ENCODE data around the gene FGD3.
A peak's percentile ranks its signal among the peaks of the same experiment; 100 is the strongest.
"Not testable (repeated sequence)": the region's sequence is repeated elsewhere in the genome, so short reads cannot be mapped to it uniquely, and the experiment has no call there.

The FGD3 gene

GRCh38 chr9:92988215-92988768 is 41.0 kb downstream of the FGD3 start:
- Histone ChIP-seq H3K9ac (ENCODE audit: low read length) (no peak overlapping the region), H3K4me3 (ENCODE audit: low read length) (no peak overlapping the region), H3K36me3 (ENCODE audit: control insufficient read depth, insufficient read depth, low read length) (no peaks in the 10 kb centered on the region), H3K4me1 (ENCODE audit: control insufficient read depth, insufficient read depth, low read length) (no peaks in the 10 kb centered on the region), H3K27me3 (ENCODE audit: control insufficient read depth, insufficient read depth, low read length) (no peaks in the 10 kb centered on the region), H3K27ac (ENCODE audit: low read depth, low read length) (no peak overlapping the region)

GRCh38 chr9:92989561-92989960 is 42.2 kb downstream of the FGD3 start:
- Histone ChIP-seq H3K27me3 (ENCODE audit: control insufficient read depth, insufficient read depth, low read length) (no peaks in the 10 kb centered on the region), H3K36me3 (ENCODE audit: control insufficient read depth, insufficient read depth, low read length) (no peaks in the 10 kb centered on the region), H3K27ac (ENCODE audit: low read depth, low read length) (no peak overlapping the region), H3K4me3 (ENCODE audit: low read length) (no peak overlapping the region), H3K9ac (ENCODE audit: low read length) (no peak overlapping the region), H3K4me1 (ENCODE audit: control insufficient read depth, insufficient read depth, low read length) (no peaks in the 10 kb centered on the region)

- H3K4me1 ChIP-seq (ENCODE audit: control insufficient read depth, insufficient read depth, low read length), result no peaks in the 10 kb centered on the region
- no peak overlapping the region for H3K4me3 ChIP-seq (ENCODE audit: low read length)
- no peaks in the 10 kb centered on the region for H3K36me3 ChIP-seq (ENCODE audit: control insufficient read depth, insufficient read depth, low read length)
- no peaks in the 10 kb centered on the region for H3K27me3 ChIP-seq (ENCODE audit: control insufficient read depth, insufficient read depth, low read length)
- H3K27ac ChIP-seq (ENCODE audit: low read depth, low read length), result no peak overlapping the region
- no peak overlapping the region for H3K9ac ChIP-seq (ENCODE audit: low read length)
Measured at GRCh38 chr9:92990461-92990860, 43.1 kb downstream of the FGD3 start.

- Histone ChIP-seq H3K9ac (ENCODE audit: low read length) (no peak overlapping the region), H3K27me3 (ENCODE audit: control insufficient read depth, insufficient read depth, low read length) (no peaks in the 10 kb centered on the region), H3K36me3 (ENCODE audit: control insufficient read depth, insufficient read depth, low read length) (no peaks in the 10 kb centered on the region), H3K27ac (ENCODE audit: low read depth, low read length) (no peak overlapping the region), H3K4me3 (ENCODE audit: low read length) (no peak overlapping the region), H3K4me1 (ENCODE audit: control insufficient read depth, insufficient read depth, low read length) (no peaks in the 10 kb centered on the region)
Measured at GRCh38 chr9:92992549-92992948, 45.2 kb downstream of the FGD3 start.

- H3K27ac ChIP-seq (ENCODE audit: low read depth, low read length); H3K4me1 ChIP-seq (ENCODE audit: control insufficient read depth, insufficient read depth, low read length); H3K4me3 ChIP-seq (ENCODE audit: low read length); H3K36me3 ChIP-seq (ENCODE audit: control insufficient read depth, insufficient read depth, low read length); H3K27me3 ChIP-seq (ENCODE audit: control insufficient read depth, insufficient read depth, low read length); H3K9ac ChIP-seq (ENCODE audit: low read length): not testable (repeated sequence)
Measured at GRCh38 chr9:92998871-92999270, 51.5 kb downstream of the FGD3 start.

GRCh38 chr9:93001031-93001430 is 53.7 kb downstream of the FGD3 start:
- no peaks in the 10 kb centered on the region for H3K27me3 ChIP-seq (ENCODE audit: control insufficient read depth, insufficient read depth, low read length)
- H3K4me3 ChIP-seq (ENCODE audit: low read length), result no peak overlapping the region
- no peaks in the 10 kb centered on the region for H3K36me3 ChIP-seq (ENCODE audit: control insufficient read depth, insufficient read depth, low read length)
- no peaks in the 10 kb centered on the region for H3K4me1 ChIP-seq (ENCODE audit: control insufficient read depth, insufficient read depth, low read length)
- H3K27ac ChIP-seq (ENCODE audit: low read depth, low read length), result no peak overlapping the region
- H3K9ac ChIP-seq (ENCODE audit: low read length), result no peak overlapping the region

- Histone ChIP-seq H3K4me3 (ENCODE audit: low read length) (no peak overlapping the region), H3K36me3 (ENCODE audit: control insufficient read depth, insufficient read depth, low read length) (no peaks in the 10 kb centered on the region), H3K27ac (ENCODE audit: low read depth, low read length) (no peak overlapping the region), H3K4me1 (ENCODE audit: control insufficient read depth, insufficient read depth, low read length) (no peaks in the 10 kb centered on the region), H3K9ac (ENCODE audit: low read length) (no peak overlapping the region), H3K27me3 (ENCODE audit: control insufficient read depth, insufficient read depth, low read length) (no peaks in the 10 kb centered on the region)
Measured at GRCh38 chr9:93002700-93003099, 55.4 kb downstream of the FGD3 start.

- Histone ChIP-seq H3K36me3 (ENCODE audit: control insufficient read depth, insufficient read depth, low read length) (no peaks in the 10 kb centered on the region), H3K4me1 (ENCODE audit: control insufficient read depth, insufficient read depth, low read length) (no peaks in the 10 kb centered on the region), H3K27me3 (ENCODE audit: control insufficient read depth, insufficient read depth, low read length) (no peaks in the 10 kb centered on the region), H3K27ac (ENCODE audit: low read depth, low read length) (no peak overlapping the region), H3K4me3 (ENCODE audit: low read length) (peak overlapping the region; percentile 14), H3K9ac (ENCODE audit: low read length) (no peak overlapping the region)
Measured at GRCh38 chr9:93003552-93004407, 56.5 kb downstream of the FGD3 start.

- Histone ChIP-seq H3K9ac (ENCODE audit: low read length) (no peak overlapping the region), H3K4me3 (ENCODE audit: low read length) (no peak overlapping the region), H3K4me1 (ENCODE audit: control insufficient read depth, insufficient read depth, low read length) (no peaks in the 10 kb centered on the region), H3K36me3 (ENCODE audit: control insufficient read depth, insufficient read depth, low read length) (no peaks in the 10 kb centered on the region), H3K27me3 (ENCODE audit: control insufficient read depth, insufficient read depth, low read length) (no peaks in the 10 kb centered on the region), H3K27ac (ENCODE audit: low read depth, low read length) (no peak overlapping the region)
Measured at GRCh38 chr9:93004561-93004960, 57.2 kb downstream of the FGD3 start.

- Histone ChIP-seq H3K27me3 (ENCODE audit: control insufficient read depth, insufficient read depth, low read length) (no peaks in the 10 kb centered on the region), H3K4me3 (ENCODE audit: low read length) (no peak overlapping the region), H3K4me1 (ENCODE audit: control insufficient read depth, insufficient read depth, low read length) (no peaks in the 10 kb centered on the region), H3K36me3 (ENCODE audit: control insufficient read depth, insufficient read depth, low read length) (no peaks in the 10 kb centered on the region), H3K27ac (ENCODE audit: low read depth, low read length) (no peak overlapping the region), H3K9ac (ENCODE audit: low read length) (no peak overlapping the region)
Measured at GRCh38 chr9:93005876-93006275, 58.6 kb downstream of the FGD3 start.

- Histone ChIP-seq H3K4me1 (ENCODE audit: control insufficient read depth, insufficient read depth, low read length) (no peaks in the 10 kb centered on the region), H3K27me3 (ENCODE audit: control insufficient read depth, insufficient read depth, low read length) (no peaks in the 10 kb centered on the region), H3K36me3 (ENCODE audit: control insufficient read depth, insufficient read depth, low read length) (no peaks in the 10 kb centered on the region), H3K9ac (ENCODE audit: low read length) (no peak overlapping the region), H3K27ac (ENCODE audit: low read depth, low read length) (no peak overlapping the region), H3K4me3 (ENCODE audit: low read length) (no peak overlapping the region)
Measured at GRCh38 chr9:93007529-93008058, 60.3 kb downstream of the FGD3 start.

GRCh38 chr9:93008457-93008856 is 61.1 kb downstream of the FGD3 start:
- Histone ChIP-seq H3K9ac (ENCODE audit: low read length) (no peak overlapping the region), H3K4me1 (ENCODE audit: control insufficient read depth, insufficient read depth, low read length) (no peaks in the 10 kb centered on the region), H3K36me3 (ENCODE audit: control insufficient read depth, insufficient read depth, low read length) (no peaks in the 10 kb centered on the region), H3K4me3 (ENCODE audit: low read length) (no peak overlapping the region), H3K27me3 (ENCODE audit: control insufficient read depth, insufficient read depth, low read length) (no peaks in the 10 kb centered on the region), H3K27ac (ENCODE audit: low read depth, low read length) (no peak overlapping the region)
